ENCODE data around the gene CRADD.

CRADD gene

GRCh38 chr12:93713800-93714199 lies 36.6 kb downstream of the CRADD start:
- no peak for DNase-seq
- Histone ChIP-seq H3K36me3 (peaks cover 0 to 8% (median 0%) of the 10 kb centered on the region in 3 donors), H3K27ac (peak overlapping the region in 1 of 2 donors; percentile 62)

GRCh38 chr12:93714382-93714781 lies 37.2 kb downstream of the CRADD start:
- DNase-seq = peak in 1 of 2 donors; percentile 27
- intact Hi-C loops (cut with DNase I; ENCODE audit: low total_unique reads) = no loop called here
- Histone ChIP-seq H3K4me3 (no peak overlapping the region), H3K27me3 (no peaks in the 10 kb centered on the region), H3K27ac (peak overlapping the region; percentile 24 to 62), H3K36me3 (peaks cover 0 to 6% (median 0%) of the 10 kb centered on the region in 3 donors), H3K9me3 (peaks cover 0 to 13% (median 8%) of the 10 kb centered on the region in 3 donors), H3K4me1 (peaks cover 0 to 33% (median 6%) of the 10 kb centered on the region in 4 donors)
- TF ChIP-seq CTCF (IDR thresholded peaks at IDR 0.05) = no peak

More at GRCh38 chr12:93713800-93714199, 36.6 kb downstream of the CRADD start:
- no peak for TF ChIP-seq CTCF (IDR thresholded peaks at IDR 0.05)
- H3K4me3 ChIP-seq = no peak overlapping the region
- intact Hi-C loops (cut with DNase I; ENCODE audit: low total_unique reads) = no loop called here
- H3K4me1 ChIP-seq = peaks cover 0 to 33% (median 6%) of the 10 kb centered on the region in 4 donors
- H3K27me3 ChIP-seq = no peaks in the 10 kb centered on the region
- H3K9me3 ChIP-seq = peaks cover 0 to 16% (median 8%) of the 10 kb centered on the region in 3 donors

DNA sequence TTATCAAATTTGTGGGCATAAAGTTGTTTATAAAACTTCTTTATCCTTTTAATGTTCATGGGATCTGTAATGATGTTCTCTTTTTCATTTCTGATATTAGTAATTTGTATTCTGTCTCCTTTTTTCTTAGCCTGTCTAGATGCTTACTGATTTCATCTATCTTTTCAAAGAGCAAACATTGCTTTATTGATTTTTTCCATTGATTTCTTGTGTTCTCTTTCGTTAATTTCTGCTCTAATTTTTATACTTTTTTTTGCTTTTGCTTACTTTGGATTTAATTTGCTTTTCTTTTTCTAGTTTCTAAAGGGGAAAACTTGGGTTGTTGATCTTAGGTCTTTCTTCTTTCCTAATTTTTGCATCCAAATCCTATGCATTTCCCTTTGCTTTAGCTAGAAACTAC lies 42.5 kb downstream of the CRADD start:
- no peak for TF ChIP-seq CTCF (IDR thresholded peaks at IDR 0.05)
- Histone ChIP-seq H3K9me3 (peaks cover 0 to 11% (median 0%) of the 10 kb centered on the region in 3 donors), H3K36me3 (no peaks in the 10 kb centered on the region), H3K27ac (no peak overlapping the region), H3K4me1 (peaks cover 0 to 1% (median 0%) of the 10 kb centered on the region in 4 donors), H3K4me3 (no peak overlapping the region), H3K27me3 (no peaks in the 10 kb centered on the region)
- intact Hi-C loops (cut with DNase I; ENCODE audit: low total_unique reads) = no loop called here
- no peak for DNase-seq

GRCh38 chr12:93720559-93720958 lies 43.4 kb downstream of the CRADD start:
- no peak overlapping the region for H3K27ac ChIP-seq
- intact Hi-C loops (cut with DNase I; ENCODE audit: low total_unique reads) = no loop called here
- no peak for DNase-seq
- H3K27me3 ChIP-seq = no peaks in the 10 kb centered on the region
- H3K36me3 ChIP-seq = no peaks in the 10 kb centered on the region
- no peak overlapping the region for H3K4me3 ChIP-seq
- peaks cover 0 to 11% (median 0%) of the 10 kb centered on the region in 3 donors for H3K9me3 ChIP-seq
- no peak for TF ChIP-seq CTCF (IDR thresholded peaks at IDR 0.05)
- H3K4me1 ChIP-seq = no peaks in the 10 kb centered on the region

GRCh38 chr12:93722179-93722578 lies 45.0 kb downstream of the CRADD start:
- no peaks in the 10 kb centered on the region for H3K36me3 ChIP-seq
- intact Hi-C loops (cut with DNase I; ENCODE audit: low total_unique reads) = no loop called here
- no peak for TF ChIP-seq CTCF (IDR thresholded peaks at IDR 0.05)

More at GRCh38 chr12:93722179-93722578, 45.0 kb downstream of the CRADD start:
- no peak overlapping the region for H3K4me3 ChIP-seq
- no peak for DNase-seq
- H3K9me3 ChIP-seq = peaks cover 0 to 11% (median 0%) of the 10 kb centered on the region in 3 donors
- no peak overlapping the region for H3K27ac ChIP-seq
- H3K27me3 ChIP-seq = no peaks in the 10 kb centered on the region
- H3K4me1 ChIP-seq = peaks cover 0 to 5% (median 1%) of the 10 kb centered on the region in 4 donors

Measured in tibial artery (tissue), 4 donors.